HG02798 (cell line): Measurements from ENCODE around the gene RBBP5.
A peak's percentile ranks its signal among the peaks of the same experiment; 100 is the strongest.

ENCODE experiments used
- ATAC-seq: cut with Tn5 transposase; IDR thresholded peaks from one replicate; pipeline ENCODE4 v1.9.1; 2021; ENCODE audit warnings: mild to moderate bottlenecking; ENCODE audit not compliant: unreplicated experiment, poor library complexity

The RBBP5 gene

GRCh38 chr1:205133287-205133686 is 11.5 kb upstream of the RBBP5 start:
- ATAC-seq = no peak

GRCh38 chr1:205129447-205130029 is 7.8 kb upstream of the RBBP5 start:
- ATAC-seq = no peak

- ATAC-seq = no peak
Measured at GRCh38 chr1:205128050-205128449, 6.3 kb upstream of the RBBP5 start.

- ATAC-seq = no peak
Measured at GRCh38 chr1:205127646-205128045, 5.9 kb upstream of the RBBP5 start.

- no peak for ATAC-seq
Measured at GRCh38 chr1:205124726-205125125, 2.9 kb upstream of the RBBP5 start.

- peak; percentile 11 for ATAC-seq
Measured at GRCh38 chr1:205122489-205122882, 708 bp upstream of the RBBP5 start.

- ATAC-seq = no peak
Measured at GRCh38 chr1:205118752-205119151, 3.0 kb downstream of the RBBP5 start.

- ATAC-seq = no peak
Measured at GRCh38 chr1:205111354-205111753, 10.4 kb downstream of the RBBP5 start.

GRCh38 chr1:205109711-205110110 is 12.1 kb downstream of the RBBP5 start:
- no peak for ATAC-seq

GRCh38 chr1:205109269-205109668 is 12.5 kb downstream of the RBBP5 start:
- no peak for ATAC-seq

GRCh38 chr1:205108464-205108863 is 13.3 kb downstream of the RBBP5 start:
- no peak for ATAC-seq

GRCh38 chr1:205107327-205107726 is 14.5 kb downstream of the RBBP5 start:
- no peak for ATAC-seq

- no peak for ATAC-seq
Measured at GRCh38 chr1:205102404-205102803, 19.4 kb downstream of the RBBP5 start.

GRCh38 chr1:205098242-205098641 is 23.5 kb downstream of the RBBP5 start:
- no peak for ATAC-seq

- no peak for ATAC-seq
Measured at GRCh38 chr1:205095422-205095821, 26.4 kb downstream of the RBBP5 start.

GRCh38 chr1:205091043-205091740 is 30.6 kb downstream of the RBBP5 start:
- no peak for ATAC-seq

- no peak for ATAC-seq
Measured at GRCh38 chr1:205088341-205088740, 33.4 kb downstream of the RBBP5 start.

GRCh38 chr1:205084360-205084759 is 37.4 kb downstream of the RBBP5 start, which contains the start of gene TMEM81:
TMEM81 (minus strand) TSS chr1:205084460; CDS start chr1:205084320, 140 bp downstream.
- no peak for ATAC-seq

- ATAC-seq = no peak
Measured at GRCh38 chr1:205082431-205082830, 39.3 kb downstream of the RBBP5 start.

GRCh38 chr1:205077934-205078311 is 43.9 kb downstream of the RBBP5 start:
- ATAC-seq = no peak

GRCh38 chr1:205077158-205077933 is 44.4 kb downstream of the RBBP5 start:
- ATAC-seq = no peak
